ENCODE results near the gene SLC35G6.
"Not testable (repeated sequence)": the region's sequence is repeated elsewhere in the genome, so short reads cannot be mapped to it uniquely, and the experiment has no call there.

SLC35G6 gene

DNA sequence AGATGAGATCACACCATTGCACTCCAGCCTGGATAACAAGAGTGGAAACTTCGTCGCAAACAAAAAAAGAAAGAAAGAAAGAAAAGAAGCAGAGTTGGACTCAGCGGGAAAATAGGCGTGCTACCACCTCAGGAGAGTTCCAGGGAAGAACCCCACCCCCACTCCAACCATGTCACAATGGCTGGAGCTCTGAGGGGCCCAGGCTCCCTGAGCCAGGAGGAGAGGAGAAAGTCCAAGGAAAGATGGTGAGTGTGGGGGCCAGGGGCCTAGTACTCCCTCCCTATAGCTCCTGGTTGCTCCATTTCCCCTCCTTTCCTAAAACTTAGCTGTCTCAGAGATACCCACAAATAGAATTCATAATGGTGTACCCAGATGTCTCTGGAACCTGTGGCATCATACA, at the start of gene SLC35G6:
SLC35G6 (plus strand) TSS at position 172 of the 400 bp plus-strand sequence; CDS start at position 243, 71 bp downstream.
- DNase-seq (ENCODE audit: low read depth), result not testable (repeated sequence)

DNA sequence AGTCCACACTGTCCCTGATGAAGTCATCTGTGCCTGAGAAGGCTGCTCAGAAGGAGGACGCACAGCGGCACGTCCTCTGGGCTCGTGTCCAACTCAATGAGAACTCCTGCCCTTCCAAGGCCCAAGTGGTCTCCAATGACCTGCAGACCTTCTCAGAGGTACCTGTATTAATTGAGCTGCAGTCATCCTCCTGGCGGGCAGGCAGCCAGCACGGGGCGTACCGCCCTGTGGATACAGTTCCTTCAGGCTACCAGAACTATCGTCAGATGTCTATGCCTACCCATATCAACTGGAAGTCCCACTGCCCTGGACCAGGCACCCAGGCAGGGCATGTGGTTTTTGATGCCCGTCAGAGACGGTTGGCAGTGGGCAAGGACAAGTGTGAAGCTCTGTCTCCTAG, 49.0 kb upstream of the SLC35G6 start:
- no peak for DNase-seq (ENCODE audit: low read depth)

GRCh38 chr17:7435676-7436555, 45.3 kb upstream of the SLC35G6 start:
- DNase-seq (ENCODE audit: low read depth), result no peak

- no peak for DNase-seq (ENCODE audit: low read depth)
These were observed 44.5 kb upstream of the SLC35G6 start for GRCh38 chr17:7436556-7437368.

GRCh38 chr17:7437369-7437863, 43.8 kb upstream of the SLC35G6 start:
- no peak for DNase-seq (ENCODE audit: low read depth)

GRCh38 chr17:7437950-7438614, 43.2 kb upstream of the SLC35G6 start:
- DNase-seq (ENCODE audit: low read depth), result no peak

- DNase-seq (ENCODE audit: low read depth), result no peak
These were observed 42.4 kb upstream of the SLC35G6 start for GRCh38 chr17:7438656-7439460.

DNA sequence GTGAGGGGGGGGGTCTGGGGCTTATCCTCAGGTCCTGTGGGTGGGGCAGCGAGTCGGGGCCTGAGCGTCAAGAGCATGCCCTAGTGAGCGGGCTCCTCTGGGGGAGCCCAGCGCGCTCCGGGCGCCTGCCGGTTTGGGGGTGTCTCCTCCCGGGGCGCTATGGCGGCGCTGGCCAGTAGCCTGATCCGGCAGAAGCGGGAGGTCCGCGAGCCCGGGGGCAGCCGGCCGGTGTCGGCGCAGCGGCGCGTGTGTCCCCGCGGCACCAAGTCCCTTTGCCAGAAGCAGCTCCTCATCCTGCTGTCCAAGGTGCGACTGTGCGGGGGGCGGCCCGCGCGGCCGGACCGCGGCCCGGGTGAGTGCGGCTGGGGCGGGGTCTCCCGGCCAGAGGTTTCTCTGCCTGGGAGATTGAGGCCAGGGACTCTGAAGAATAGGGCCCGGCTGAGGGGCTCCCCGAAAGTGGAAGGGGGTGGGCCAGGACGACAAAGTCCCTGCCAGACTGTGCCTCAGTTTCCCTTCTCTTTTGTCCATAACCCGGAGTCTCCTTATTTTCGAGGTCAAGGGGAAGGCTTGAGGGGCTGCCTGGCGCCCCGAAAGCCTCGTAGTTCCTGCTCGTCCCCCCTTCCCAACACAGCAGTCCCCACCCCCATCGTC, 41.7 kb upstream of the SLC35G6 start, which contains the start of gene FGF11:
FGF11 (plus strand) TSS at position 51 of the 651 bp plus-strand sequence; CDS start at position 160, 109 bp downstream.
- DNase-seq (ENCODE audit: low read depth), result no peak

- no peak for DNase-seq (ENCODE audit: low read depth)
These were observed 41.0 kb upstream of the SLC35G6 start for GRCh38 chr17:7440113-7440833.

DNA sequence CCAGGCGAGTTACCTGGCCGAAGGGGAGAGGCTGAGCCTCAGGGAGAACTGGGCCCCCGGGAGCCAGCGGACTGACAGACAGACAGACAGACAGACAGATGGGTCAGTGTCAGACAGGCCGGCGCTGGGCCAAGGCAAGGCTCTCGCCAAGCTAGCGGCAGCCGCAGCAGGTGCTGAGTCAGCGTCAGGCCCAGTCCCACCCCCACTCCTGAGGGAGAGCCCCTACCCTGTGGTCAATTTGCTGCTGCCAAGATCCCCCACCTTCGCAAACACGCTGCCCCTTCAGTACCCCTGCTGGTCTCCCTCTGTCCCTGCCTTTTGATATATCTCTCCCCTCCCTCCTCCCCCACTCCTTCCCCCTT, 40.4 kb upstream of the SLC35G6 start:
- no peak for DNase-seq (ENCODE audit: low read depth)

DNA sequence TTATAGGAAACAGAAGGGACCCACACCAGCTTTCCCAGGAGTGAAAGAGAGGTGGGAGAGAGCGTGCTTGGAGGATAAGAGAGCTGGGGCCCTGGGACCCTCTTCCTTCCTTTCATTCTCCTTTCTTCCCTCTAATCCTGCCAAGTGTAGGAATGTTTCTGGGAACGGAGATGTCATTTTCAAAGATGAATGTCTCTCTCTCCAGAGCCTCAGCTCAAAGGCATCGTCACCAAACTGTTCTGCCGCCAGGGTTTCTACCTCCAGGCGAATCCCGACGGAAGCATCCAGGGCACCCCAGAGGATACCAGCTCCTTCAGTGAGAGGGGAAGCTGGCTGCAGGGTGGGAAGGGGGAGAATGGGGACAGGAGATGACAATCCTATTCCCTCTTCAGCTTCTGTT, 40.0 kb upstream of the SLC35G6 start:
- DNase-seq (ENCODE audit: low read depth), result no peak

DNA sequence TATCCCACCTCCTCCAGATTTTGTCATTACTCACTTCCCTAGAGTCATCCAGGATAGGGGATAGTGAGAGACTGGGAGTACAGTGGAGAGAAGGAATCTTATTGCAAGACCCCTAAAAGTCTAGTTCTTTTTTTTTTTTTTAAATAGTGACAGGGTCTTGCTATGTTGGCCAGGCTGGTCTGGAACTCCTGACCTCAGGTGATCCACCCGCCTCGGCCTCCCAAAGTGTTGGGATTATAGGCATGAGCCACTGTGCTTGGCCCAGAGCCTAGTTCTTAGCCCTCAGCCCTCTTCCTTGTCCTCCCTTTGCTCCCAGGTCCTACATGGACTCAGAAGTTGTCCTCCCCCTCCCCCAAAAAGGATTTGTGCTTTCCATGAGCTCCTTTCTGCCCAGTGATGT, 39.1 kb upstream of the SLC35G6 start:
- no peak for DNase-seq (ENCODE audit: low read depth)

- no peak for DNase-seq (ENCODE audit: low read depth)
These were observed 37.5 kb upstream of the SLC35G6 start for GRCh38 chr17:7443499-7444485.

DNA sequence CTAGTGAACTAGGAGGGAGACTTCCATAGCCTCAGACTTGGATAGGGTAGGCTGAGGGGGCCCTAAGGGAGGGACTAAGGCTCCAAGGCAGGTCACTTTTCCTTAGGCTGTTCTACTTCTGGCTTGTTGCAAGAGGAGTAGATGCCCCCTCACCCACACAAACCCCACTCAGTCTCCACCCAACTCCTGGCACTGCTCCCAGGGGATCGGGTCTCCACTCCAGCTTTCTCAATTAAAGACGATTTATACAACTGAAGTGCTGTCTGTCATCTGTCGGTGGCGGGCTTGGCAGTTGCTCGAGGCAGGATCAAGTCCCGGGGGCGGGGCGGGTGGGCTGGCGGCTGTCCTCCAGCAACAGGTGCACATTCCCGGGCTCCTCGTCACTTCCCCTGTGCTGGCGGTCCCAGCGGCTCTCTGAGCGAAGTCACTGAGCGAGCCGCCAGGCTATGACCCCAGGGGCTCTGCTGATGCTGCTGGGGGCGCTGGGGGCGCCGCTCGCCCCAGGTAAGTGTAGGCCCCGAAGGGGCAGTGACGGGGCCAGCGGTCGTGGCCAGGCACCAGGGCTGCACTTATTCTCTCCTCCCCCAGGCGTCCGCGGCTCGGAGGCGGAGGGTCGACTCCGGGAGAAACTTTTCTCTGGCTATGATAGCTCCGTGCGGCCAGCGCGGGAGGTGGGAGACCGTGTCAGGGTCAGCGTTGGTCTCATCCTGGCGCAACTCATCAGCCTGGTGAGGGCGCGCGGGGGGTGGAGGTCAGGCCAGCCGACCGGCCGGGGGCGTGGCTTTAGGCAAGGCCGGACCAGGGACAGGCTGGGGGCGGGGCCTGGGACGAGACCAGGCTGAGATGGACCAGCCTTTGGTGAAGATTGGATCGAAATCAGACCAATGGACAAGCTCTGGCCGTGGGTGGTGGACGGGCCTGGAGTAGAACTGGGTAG, 36.3 kb upstream of the SLC35G6 start, which contains the start of gene CHRNB1:
CHRNB1 (plus strand) TSS at position 380 of the 937 bp plus-strand sequence; CDS start at position 447, 67 bp downstream.
- DNase-seq (ENCODE audit: low read depth), result no peak

GRCh38 chr17:7445619-7445968, 35.7 kb upstream of the SLC35G6 start:
- no peak for DNase-seq (ENCODE audit: low read depth)

- DNase-seq (ENCODE audit: low read depth), result no peak
These were observed 32.8 kb upstream of the SLC35G6 start for GRCh38 chr17:7448461-7448860.

DNA sequence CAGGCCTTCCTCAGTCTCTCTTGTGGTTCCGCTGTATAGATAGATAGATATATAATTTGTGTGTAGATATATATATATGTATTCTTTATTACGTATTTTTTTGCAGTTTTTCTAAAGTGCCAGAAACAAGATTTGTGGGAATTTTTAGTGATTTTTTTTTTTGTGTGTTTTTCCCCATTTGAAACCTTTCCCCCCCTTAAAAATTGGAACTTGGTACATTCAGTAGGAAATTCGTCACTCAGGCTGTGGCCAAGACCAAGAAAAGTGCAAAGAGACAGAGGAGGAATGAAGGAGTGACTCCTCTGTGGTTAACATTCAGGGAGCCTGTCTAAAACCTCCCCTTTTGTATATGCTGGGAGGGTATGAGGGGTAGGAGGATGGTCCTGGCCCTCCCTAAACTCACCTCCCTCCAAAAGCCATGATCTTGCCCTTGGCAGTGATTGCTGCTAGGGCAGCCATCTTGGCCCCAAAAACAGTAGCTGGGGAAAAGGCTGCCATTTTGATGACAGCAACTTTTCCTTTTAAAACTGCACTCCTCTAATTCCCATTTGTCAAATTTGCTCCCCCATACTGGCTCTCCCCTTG, 21.2 kb upstream of the SLC35G6 start:
- no peak for DNase-seq (ENCODE audit: low read depth)

Measured in GM04503 (cell line).